Osteocyte (in vitro differentiated cells): ENCODE results near the gene AP2A2. TPM values are rescaled to one million over a fixed set of nuclear protein-coding genes. Genes with fewer than 3 reads are reported as not detected.
A peak's percentile ranks its signal among the peaks of the same experiment; 100 is the strongest.

Experiments
- DNase-seq: peaks from one replicate; pipeline ENCODE4 v3.0.0; 2021; ENCODE audit warnings: mixed read lengths; ENCODE audit not compliant: unreplicated experiment; ENCODE audit errors: extremely low spot score
- H3K27ac Mint-ChIP-seq: one replicate; pipeline ENCODE4 v1.8.0; 2021; ENCODE audit warnings: mild to moderate bottlenecking, mixed read lengths; ENCODE audit not compliant: unreplicated experiment
- H3K27me3 Mint-ChIP-seq: one replicate; pipeline ENCODE4 v1.8.0; 2021; ENCODE audit warnings: mixed read lengths; ENCODE audit not compliant: unreplicated experiment
- H3K36me3 Mint-ChIP-seq: one replicate; pipeline ENCODE4 v1.8.0; 2021; ENCODE audit warnings: mixed read lengths; ENCODE audit not compliant: unreplicated experiment
- H3K4me1 Mint-ChIP-seq: one replicate; pipeline ENCODE4 v1.8.0; 2021; ENCODE audit warnings: mixed read lengths; ENCODE audit not compliant: unreplicated experiment
- H3K4me3 Mint-ChIP-seq: one replicate; pipeline ENCODE4 v1.8.0; 2021; ENCODE audit warnings: mild to moderate bottlenecking, moderate library complexity, mixed read lengths; ENCODE audit not compliant: unreplicated experiment
- H3K9me3 Mint-ChIP-seq: one replicate; pipeline ENCODE4 v1.8.0; 2021; ENCODE audit warnings: mixed read lengths; ENCODE audit not compliant: unreplicated experiment
- CTCF ChIP-seq: fragments of 200-600 bp; sonication (generic); IDR thresholded peaks from 2 replicates; pipeline ENCODE4 v1.5.0; 2021; ENCODE audit warnings: antibody characterized with exemption, mild to moderate bottlenecking, moderate library complexity
- total RNA-seq: library from RNA; stranded (reverse); gene quantifications from 2 replicates; pipeline ENCODE4 v1.2.1, GENCODE V29; 2021

Gene AP2A2
- total RNA-seq, 1 donor from 2014 or later, result 102 TPM

GRCh38 chr11:910589-911030 is 15.1 kb upstream of the AP2A2 start, which contains the start of gene CHID1:
TSS of gene CHID1 (minus strand) at chr11:910810. CDS start at chr11:904816, 5,994 bp downstream.
- no peaks in the 10 kb centered on the region for H3K9me3 Mint-ChIP-seq
- peak; percentile 94 for DNase-seq
- no peak for TF ChIP-seq CTCF
- H3K36me3 Mint-ChIP-seq, result no peaks in the 10 kb centered on the region
- peak within 1 kb of the TSS; percentile 86 for H3K4me3 Mint-ChIP-seq
- peaks cover 11% of the 10 kb centered on the region for H3K4me1 Mint-ChIP-seq
- no peaks in the 10 kb centered on the region for H3K27me3 Mint-ChIP-seq
- peak within 1 kb of the TSS; percentile 70 for H3K27ac Mint-ChIP-seq

DNA sequence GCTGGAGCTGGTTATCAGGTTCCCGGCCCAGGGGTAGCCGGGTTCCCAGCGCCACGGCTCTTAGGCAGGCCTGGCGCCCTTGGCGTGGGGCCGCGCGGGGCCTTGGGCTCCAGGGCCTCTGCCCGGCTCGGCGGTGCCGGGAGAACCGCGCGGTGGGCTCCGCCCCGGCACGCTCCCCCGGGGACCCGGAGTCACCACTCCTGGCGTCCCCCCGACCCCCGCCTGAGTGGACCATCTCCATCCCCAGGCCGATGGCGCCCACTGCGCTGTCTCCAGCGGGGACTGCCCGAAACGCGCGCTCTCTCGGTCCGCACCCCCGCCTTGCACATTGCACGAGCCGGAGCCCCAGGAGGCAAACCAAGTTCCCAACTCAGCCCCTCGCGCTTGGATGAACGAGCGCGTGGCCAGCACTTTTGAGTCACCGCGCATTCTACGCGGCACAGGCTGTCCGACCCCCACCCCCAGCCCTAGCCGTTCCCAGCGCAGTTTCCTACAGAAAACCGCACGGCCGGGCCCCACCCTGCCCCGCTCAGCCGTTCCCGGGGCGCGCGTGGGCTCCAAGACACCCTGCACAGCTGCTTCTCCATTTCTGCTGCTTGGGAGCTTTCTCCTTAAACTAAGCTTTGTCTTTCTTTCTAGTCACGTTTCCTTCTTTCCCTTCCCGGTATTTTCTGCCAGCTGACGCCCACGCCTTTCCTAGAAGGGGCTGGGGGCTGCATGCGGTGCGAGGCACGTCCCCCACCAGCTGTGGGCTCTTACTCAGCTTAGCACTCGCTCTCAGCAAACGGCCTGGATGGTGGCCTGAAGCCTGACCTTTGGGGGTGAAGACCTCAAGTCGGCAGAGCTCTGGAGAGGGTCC is 14.4 kb upstream of the AP2A2 start:
- peak overlapping the region; percentile 79 for H3K4me3 Mint-ChIP-seq
- no peaks in the 10 kb centered on the region for H3K36me3 Mint-ChIP-seq
- peaks cover 11% of the 10 kb centered on the region for H3K4me1 Mint-ChIP-seq
- peak; percentile 7 for TF ChIP-seq CTCF
- no peaks in the 10 kb centered on the region for H3K9me3 Mint-ChIP-seq
- peak overlapping the region; percentile 70 for H3K27ac Mint-ChIP-seq
- H3K27me3 Mint-ChIP-seq, result no peaks in the 10 kb centered on the region
- no peak for DNase-seq

DNA sequence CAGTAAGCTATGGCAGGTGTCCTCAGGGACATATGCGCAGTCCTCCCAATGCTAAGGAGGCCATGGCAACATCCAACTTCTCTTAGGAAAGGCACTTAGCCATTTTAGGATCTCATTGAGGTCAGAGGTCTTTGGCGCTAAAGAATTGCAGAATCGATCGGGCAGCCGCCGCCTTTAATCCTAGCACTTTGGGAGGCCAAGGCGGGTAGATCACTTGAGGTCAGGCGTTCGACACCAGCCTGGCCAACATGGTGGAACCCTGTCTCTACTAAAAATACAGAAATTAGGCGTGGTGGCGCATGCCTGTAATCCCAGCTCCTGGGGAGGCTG is 13.8 kb upstream of the AP2A2 start:
- Mint-ChIP-seq H3K4me3 (peak overlapping the region; percentile 79), H3K4me1 (peaks cover 11% of the 10 kb centered on the region), H3K9me3 (no peaks in the 10 kb centered on the region), H3K27ac (no peak overlapping the region), H3K27me3 (no peaks in the 10 kb centered on the region), H3K36me3 (no peaks in the 10 kb centered on the region)
- DNase-seq, result no peak
- no peak for TF ChIP-seq CTCF

- H3K4me3 Mint-ChIP-seq, result peak overlapping the region; percentile 79
- no peak for DNase-seq
- no peaks in the 10 kb centered on the region for H3K36me3 Mint-ChIP-seq
- TF ChIP-seq CTCF, result no peak
- no peaks in the 10 kb centered on the region for H3K9me3 Mint-ChIP-seq
- no peak overlapping the region for H3K27ac Mint-ChIP-seq
- no peaks in the 10 kb centered on the region for H3K27me3 Mint-ChIP-seq
- H3K4me1 Mint-ChIP-seq, result peaks cover 11% of the 10 kb centered on the region
These were observed 13.4 kb upstream of the AP2A2 start for GRCh38 chr11:912266-912665.

DNA sequence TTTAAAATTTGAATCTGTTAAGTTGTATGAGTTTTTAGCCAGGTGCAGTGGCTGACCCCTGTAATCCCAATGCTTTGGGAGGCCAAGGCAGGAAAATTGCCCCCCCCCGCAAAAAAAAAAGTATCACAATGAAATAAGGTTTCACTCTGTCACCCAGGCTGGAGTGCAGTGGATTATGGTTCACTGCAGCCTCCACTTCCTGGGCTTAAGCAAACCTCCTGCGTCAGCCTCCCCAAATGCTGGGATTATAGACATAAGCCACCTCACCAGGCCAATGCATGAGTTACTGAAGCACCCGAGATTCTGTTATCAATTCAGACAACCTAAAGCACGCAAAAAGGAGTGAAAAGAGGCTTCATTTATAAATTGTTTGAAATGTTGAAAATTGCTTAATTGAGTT is 12.6 kb upstream of the AP2A2 start:
- Mint-ChIP-seq H3K4me1 (peaks cover 11% of the 10 kb centered on the region), H3K27me3 (no peaks in the 10 kb centered on the region), H3K27ac (no peak overlapping the region), H3K4me3 (no peak overlapping the region), H3K9me3 (no peaks in the 10 kb centered on the region), H3K36me3 (no peaks in the 10 kb centered on the region)
- DNase-seq, result no peak
- TF ChIP-seq CTCF, result no peak
